Renal cortex interstitium (tissue), 11 donors: ENCODE data around the gene QSER1. TPM values are rescaled to one million over a fixed set of nuclear protein-coding genes. Genes with fewer than 3 reads are reported as not detected.
"Not testable (repeated sequence)": the region's sequence is repeated elsewhere in the genome, so short reads cannot be mapped to it uniquely, and the experiment has no call there.

Experiments
- DNase-seq, 11 donors: peaks; one replicate each; pipeline ENCODE4 v3.0.0-alpha.2; 2013; ENCODE audit warnings: low read depth in 9 of 11, low spot score in 4 of 11; ENCODE audit errors: extremely low read depth in 1 of 11
- polyA plus RNA-seq, 3 donors: library from polyadenylated mRNA; unstranded; fragments of 120-200 nt; gene quantifications; one replicate each; pipeline ENCODE4 v1.2.1, GENCODE V29; 2013; ENCODE audit not compliant: insufficient read length in 3 of 3

QSER1 gene
- polyA plus RNA-seq, 3 donors: 40.5 to 46.6 (median 40.6) TPM

- no peak for DNase-seq
These were observed 75.9 kb downstream of the QSER1 start for GRCh38 chr11:32968541-32968940.

GRCh38 chr11:32972233-32972632, 79.6 kb downstream of the QSER1 start:
- not testable (repeated sequence) for DNase-seq

- no peak for DNase-seq
These were observed 80.2 kb downstream of the QSER1 start for GRCh38 chr11:32972781-32973180.

GRCh38 chr11:32982626-32983025, 90.0 kb downstream of the QSER1 start:
- no peak for DNase-seq

- no peak for DNase-seq
These were observed 90.9 kb downstream of the QSER1 start for GRCh38 chr11:32983506-32983905.

- no peak for DNase-seq
These were observed 93.0 kb downstream of the QSER1 start for GRCh38 chr11:32985600-32985999.

- no peak for DNase-seq
These were observed 95.2 kb downstream of the QSER1 start for GRCh38 chr11:32987851-32988250.

GRCh38 chr11:32990481-32990880, 97.9 kb downstream of the QSER1 start:
- no peak for DNase-seq

- DNase-seq: no peak
These were observed 98.8 kb downstream of the QSER1 start for GRCh38 chr11:32991427-32991826.

- DNase-seq: no peak
These were observed 99.3 kb downstream of the QSER1 start for GRCh38 chr11:32991898-32992297.

GRCh38 chr11:33000181-33000580, 107.6 kb downstream of the QSER1 start:
- DNase-seq: no peak

- no peak for DNase-seq
These were observed 108.7 kb downstream of the QSER1 start for GRCh38 chr11:33001281-33001680.

GRCh38 chr11:33001751-33002542, 109.3 kb downstream of the QSER1 start:
- DNase-seq: no peak

GRCh38 chr11:33005175-33005574, 112.6 kb downstream of the QSER1 start:
- no peak for DNase-seq

- DNase-seq: no peak
These were observed 113.4 kb downstream of the QSER1 start for GRCh38 chr11:33006010-33006409.

GRCh38 chr11:33013755-33014154, 121.1 kb downstream of the QSER1 start:
- no peak for DNase-seq

GRCh38 chr11:33015621-33016551, 123.3 kb downstream of the QSER1 start, which contains the start of gene DEPDC7:
TSS of gene DEPDC7 (plus strand) at chr11:33015878. CDS start at chr11:33015956, 78 bp downstream.
- peak; percentile 66 to 88 (median 81) for DNase-seq

- no peak for DNase-seq
These were observed 124.0 kb downstream of the QSER1 start for GRCh38 chr11:33016654-33017053.

GRCh38 chr11:33017478-33017877, 124.9 kb downstream of the QSER1 start:
- no peak for DNase-seq

- no peak for DNase-seq
These were observed 125.4 kb downstream of the QSER1 start for GRCh38 chr11:33017965-33018364.
